ENCODE results near the gene UVRAG. TPM values are rescaled to one million over a fixed set of nuclear protein-coding genes. Genes with fewer than 3 reads are reported as not detected.
"Not testable (repeated sequence)": the region's sequence is repeated elsewhere in the genome, so short reads cannot be mapped to it uniquely, and the experiment has no call there.

UVRAG gene
- total and polyA plus RNA-seq, 2 donors: 20.0 to 21.8 TPM

GRCh38 chr11:76048763-76049162 lies 233.8 kb downstream of the UVRAG start:
- Histone ChIP-seq H3K27ac (ENCODE audit: low read depth in 1 of 2, low read length in 1 of 2) (no peak overlapping the region), H3K4me1 (ENCODE audit: control insufficient read depth in 2 of 2, insufficient read depth in 2 of 2, low read length in 2 of 2) (no peaks in the 10 kb centered on the region), H3K27me3 (ENCODE audit: control insufficient read depth in 2 of 2, insufficient read depth in 1 of 2, low read length in 1 of 2) (no peaks in the 10 kb centered on the region), H3K4me3 (ENCODE audit: low read length in 2 of 2) (no peak overlapping the region), H3K9me3 (ENCODE audit: control insufficient read depth in 2 of 2, insufficient read depth in 1 of 2, low read length in 1 of 2) (peaks cover 2 to 6% of the 10 kb centered on the region in 2 donors), H3K36me3 (ENCODE audit: control insufficient read depth in 2 of 2, insufficient read depth in 2 of 2, low read length in 1 of 2) (peaks cover 0 to 3% of the 10 kb centered on the region in 2 donors)
- DNase-seq (ENCODE audit: low read depth in 6 of 9, low spot score in 9 of 9): peak; percentile 9 to 62 (median 19)
- 98% methylated on average over 5 of the region's 5 CpGs for WGBS

GRCh38 chr11:76049511-76049910 lies 234.5 kb downstream of the UVRAG start:
- H3K27ac ChIP-seq (ENCODE audit: low read depth in 1 of 2, low read length in 1 of 2): no peak overlapping the region
- 98% methylated on average over 3 of the region's 3 CpGs for WGBS
- no peaks in the 10 kb centered on the region for H3K27me3 ChIP-seq (ENCODE audit: control insufficient read depth in 2 of 2, insufficient read depth in 1 of 2, low read length in 1 of 2)

GRCh38 chr11:76051937-76052336 lies 236.9 kb downstream of the UVRAG start:
- Histone ChIP-seq H3K4me3 (ENCODE audit: low read length in 2 of 2) (no peak overlapping the region), H3K27ac (ENCODE audit: low read depth in 1 of 2, low read length in 1 of 2) (no peak overlapping the region), H3K36me3 (ENCODE audit: control insufficient read depth in 2 of 2, insufficient read depth in 2 of 2, low read length in 1 of 2) (no peaks in the 10 kb centered on the region), H3K27me3 (ENCODE audit: control insufficient read depth in 2 of 2, insufficient read depth in 1 of 2, low read length in 1 of 2) (no peaks in the 10 kb centered on the region), H3K9me3 (ENCODE audit: control insufficient read depth in 2 of 2, insufficient read depth in 1 of 2, low read length in 1 of 2) (peaks cover 2 to 6% of the 10 kb centered on the region in 2 donors), H3K4me1 (ENCODE audit: control insufficient read depth in 2 of 2, insufficient read depth in 2 of 2, low read length in 2 of 2) (no peaks in the 10 kb centered on the region)
- 97% methylated on average over 2 of the region's 2 CpGs for WGBS
- no peak for DNase-seq (ENCODE audit: low read depth in 6 of 9, low spot score in 9 of 9)

More at GRCh38 chr11:76049511-76049910, 234.5 kb downstream of the UVRAG start:
- Histone ChIP-seq H3K36me3 (ENCODE audit: control insufficient read depth in 2 of 2, insufficient read depth in 2 of 2, low read length in 1 of 2) (no peaks in the 10 kb centered on the region), H3K9me3 (ENCODE audit: control insufficient read depth in 2 of 2, insufficient read depth in 1 of 2, low read length in 1 of 2) (peaks cover 2 to 6% of the 10 kb centered on the region in 2 donors), H3K4me3 (ENCODE audit: low read length in 2 of 2) (no peak overlapping the region), H3K4me1 (ENCODE audit: control insufficient read depth in 2 of 2, insufficient read depth in 2 of 2, low read length in 2 of 2) (no peaks in the 10 kb centered on the region)
- DNase-seq (ENCODE audit: low read depth in 6 of 9, low spot score in 9 of 9): no peak

DNA sequence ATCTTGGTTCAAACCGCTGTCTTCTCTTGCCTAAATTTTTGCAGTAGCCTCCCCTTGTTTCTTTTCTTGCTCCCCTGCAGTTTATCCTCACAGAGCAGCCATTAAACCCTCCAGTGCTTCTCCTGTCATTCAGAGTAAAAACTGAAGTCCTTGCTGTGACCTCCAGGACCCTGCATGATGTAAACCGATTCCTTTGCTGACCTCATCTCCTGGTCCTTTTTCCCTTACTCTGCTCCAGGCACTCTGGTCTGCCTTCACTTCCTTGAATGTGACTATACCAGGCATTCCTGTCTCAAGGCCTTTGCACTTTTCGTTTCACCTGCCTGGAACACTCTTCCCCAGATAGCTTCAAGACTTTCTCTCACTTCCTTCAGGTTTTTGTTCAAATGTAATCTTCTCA lies 239.3 kb downstream of the UVRAG start:
- 99% methylated on average over 3 of the region's 3 CpGs for WGBS
- no peak for DNase-seq (ENCODE audit: low read depth in 6 of 9, low spot score in 9 of 9)
- no peaks in the 10 kb centered on the region for H3K27me3 ChIP-seq (ENCODE audit: control insufficient read depth in 2 of 2, insufficient read depth in 1 of 2, low read length in 1 of 2)
- no peak overlapping the region for H3K4me3 ChIP-seq (ENCODE audit: low read length in 2 of 2)
- no peaks in the 10 kb centered on the region for H3K36me3 ChIP-seq (ENCODE audit: control insufficient read depth in 2 of 2, insufficient read depth in 2 of 2, low read length in 1 of 2)
- H3K9me3 ChIP-seq (ENCODE audit: control insufficient read depth in 2 of 2, insufficient read depth in 1 of 2, low read length in 1 of 2): no peaks in the 10 kb centered on the region
- H3K4me1 ChIP-seq (ENCODE audit: control insufficient read depth in 2 of 2, insufficient read depth in 2 of 2, low read length in 2 of 2): no peaks in the 10 kb centered on the region
- no peak overlapping the region for H3K27ac ChIP-seq (ENCODE audit: low read depth in 1 of 2, low read length in 1 of 2)

DNA sequence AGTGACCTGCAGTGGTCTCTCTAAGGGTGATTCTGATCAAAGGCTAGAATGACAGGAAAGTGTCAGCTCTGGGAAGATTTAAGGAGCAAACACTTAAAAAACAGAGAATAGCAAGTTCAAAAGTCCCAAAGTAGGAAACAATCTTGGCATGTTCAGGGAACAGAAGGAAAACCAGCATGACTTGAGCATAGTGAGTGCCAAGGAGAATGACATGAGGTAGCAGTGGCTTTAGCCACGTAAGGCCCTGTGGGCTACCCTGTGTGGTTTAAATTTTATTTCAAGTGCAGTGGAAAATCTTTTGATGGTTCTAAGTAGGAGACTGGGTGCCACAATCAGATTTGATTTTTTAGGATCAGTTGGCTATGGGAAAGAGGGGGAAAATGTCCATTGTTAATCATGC lies 241.9 kb downstream of the UVRAG start:
- Histone ChIP-seq H3K9me3 (ENCODE audit: control insufficient read depth in 2 of 2, insufficient read depth in 1 of 2, low read length in 1 of 2) (no peaks in the 10 kb centered on the region), H3K4me1 (ENCODE audit: control insufficient read depth in 2 of 2, insufficient read depth in 2 of 2, low read length in 2 of 2) (no peaks in the 10 kb centered on the region), H3K27me3 (ENCODE audit: control insufficient read depth in 2 of 2, insufficient read depth in 1 of 2, low read length in 1 of 2) (no peaks in the 10 kb centered on the region), H3K4me3 (ENCODE audit: low read length in 2 of 2) (no peak overlapping the region), H3K27ac (ENCODE audit: low read depth in 1 of 2, low read length in 1 of 2) (no peak overlapping the region), H3K36me3 (ENCODE audit: control insufficient read depth in 2 of 2, insufficient read depth in 2 of 2, low read length in 1 of 2) (peaks cover 0 to 2% of the 10 kb centered on the region in 2 donors)
- WGBS: 98% methylated on average over 1 of the region's 1 CpG
- no peak for DNase-seq (ENCODE audit: low read depth in 6 of 9, low spot score in 9 of 9)

DNA sequence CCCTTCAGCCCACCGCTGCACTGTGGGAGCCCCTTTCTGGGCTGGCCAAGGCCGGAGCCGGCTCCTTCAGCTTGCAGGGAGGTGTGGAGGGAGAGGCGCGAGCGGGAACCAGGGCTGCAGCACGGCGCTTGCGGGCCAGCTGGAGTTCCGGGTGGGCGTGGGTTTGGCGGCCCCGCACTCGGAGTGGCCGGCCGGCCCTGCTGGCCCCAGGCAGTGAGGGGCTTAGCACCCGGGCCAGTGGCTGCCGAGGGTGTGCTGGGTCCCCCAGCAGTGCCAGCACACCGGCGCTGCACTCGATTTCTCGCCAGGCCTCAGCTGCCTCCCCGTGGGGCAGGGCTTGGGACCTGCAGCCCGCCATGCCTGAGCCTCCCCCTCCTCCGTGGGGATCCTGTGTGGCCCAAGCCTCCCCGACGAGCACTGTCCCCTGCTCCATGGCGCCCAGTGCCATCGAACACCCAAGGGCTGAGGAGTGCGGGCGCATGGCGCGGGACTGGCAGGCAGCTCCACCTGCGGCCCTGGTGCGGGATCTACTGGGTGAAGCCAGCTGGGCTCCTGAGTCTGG lies 245.5 kb downstream of the UVRAG start:
- not testable (repeated sequence) for H3K27me3 ChIP-seq (ENCODE audit: control insufficient read depth in 2 of 2, insufficient read depth in 1 of 2, low read length in 1 of 2); H3K27ac ChIP-seq (ENCODE audit: low read depth in 1 of 2, low read length in 1 of 2); H3K4me3 ChIP-seq (ENCODE audit: low read length in 2 of 2); H3K4me1 ChIP-seq (ENCODE audit: control insufficient read depth in 2 of 2, insufficient read depth in 2 of 2, low read length in 2 of 2); H3K9me3 ChIP-seq (ENCODE audit: control insufficient read depth in 2 of 2, insufficient read depth in 1 of 2, low read length in 1 of 2); DNase-seq (ENCODE audit: low read depth in 6 of 9, low spot score in 9 of 9); H3K36me3 ChIP-seq (ENCODE audit: control insufficient read depth in 2 of 2, insufficient read depth in 2 of 2, low read length in 1 of 2)
- 98% methylated on average over 35 of the region's 35 CpGs for WGBS

GRCh38 chr11:76062733-76063132 lies 247.7 kb downstream of the UVRAG start:
- no peak for DNase-seq (ENCODE audit: low read depth in 6 of 9, low spot score in 9 of 9)
- no peak overlapping the region for H3K4me3 ChIP-seq (ENCODE audit: low read length in 2 of 2)
- peaks cover 0 to 6% of the 10 kb centered on the region in 2 donors for H3K36me3 ChIP-seq (ENCODE audit: control insufficient read depth in 2 of 2, insufficient read depth in 2 of 2, low read length in 1 of 2)
- no peaks in the 10 kb centered on the region for H3K27me3 ChIP-seq (ENCODE audit: control insufficient read depth in 2 of 2, insufficient read depth in 1 of 2, low read length in 1 of 2)
- H3K27ac ChIP-seq (ENCODE audit: low read depth in 1 of 2, low read length in 1 of 2): no peak overlapping the region
- 98% methylated on average over 6 of the region's 6 CpGs for WGBS
- H3K4me1 ChIP-seq (ENCODE audit: control insufficient read depth in 2 of 2, insufficient read depth in 2 of 2, low read length in 2 of 2): no peaks in the 10 kb centered on the region
- no peaks in the 10 kb centered on the region for H3K9me3 ChIP-seq (ENCODE audit: control insufficient read depth in 2 of 2, insufficient read depth in 1 of 2, low read length in 1 of 2)

- Histone ChIP-seq H3K4me3 (ENCODE audit: low read length in 2 of 2) (no peak overlapping the region), H3K4me1 (ENCODE audit: control insufficient read depth in 2 of 2, insufficient read depth in 2 of 2, low read length in 2 of 2) (no peaks in the 10 kb centered on the region), H3K27ac (ENCODE audit: low read depth in 1 of 2, low read length in 1 of 2) (no peak overlapping the region), H3K27me3 (ENCODE audit: control insufficient read depth in 2 of 2, insufficient read depth in 1 of 2, low read length in 1 of 2) (no peaks in the 10 kb centered on the region), H3K36me3 (ENCODE audit: control insufficient read depth in 2 of 2, insufficient read depth in 2 of 2, low read length in 1 of 2) (peaks cover 3 to 10% of the 10 kb centered on the region in 2 donors), H3K9me3 (ENCODE audit: control insufficient read depth in 2 of 2, insufficient read depth in 1 of 2, low read length in 1 of 2) (no peaks in the 10 kb centered on the region)
- WGBS: 97% methylated on average over 3 of the region's 3 CpGs
- DNase-seq (ENCODE audit: low read depth in 6 of 9, low spot score in 9 of 9): no peak
Measured at GRCh38 chr11:76064192-76064591, 249.2 kb downstream of the UVRAG start.

GRCh38 chr11:76067099-76067498 lies 252.1 kb downstream of the UVRAG start:
- H3K27me3 ChIP-seq (ENCODE audit: control insufficient read depth in 2 of 2, insufficient read depth in 1 of 2, low read length in 1 of 2): no peaks in the 10 kb centered on the region
- DNase-seq (ENCODE audit: low read depth in 6 of 9, low spot score in 9 of 9): no peak
- no peak overlapping the region for H3K27ac ChIP-seq (ENCODE audit: low read depth in 1 of 2, low read length in 1 of 2)
- no peaks in the 10 kb centered on the region for H3K9me3 ChIP-seq (ENCODE audit: control insufficient read depth in 2 of 2, insufficient read depth in 1 of 2, low read length in 1 of 2)
- H3K36me3 ChIP-seq (ENCODE audit: control insufficient read depth in 2 of 2, insufficient read depth in 2 of 2, low read length in 1 of 2): peaks cover 3 to 7% of the 10 kb centered on the region in 2 donors
- no peaks in the 10 kb centered on the region for H3K4me1 ChIP-seq (ENCODE audit: control insufficient read depth in 2 of 2, insufficient read depth in 2 of 2, low read length in 2 of 2)
- 97% methylated on average over 2 of the region's 2 CpGs for WGBS
- no peak overlapping the region for H3K4me3 ChIP-seq (ENCODE audit: low read length in 2 of 2)

All from thymus (tissue), 11 donors.